IPS-15b (cell line): ENCODE data around the gene SARS1.

Source experiments
- H3K27me3 ChIP-seq: one replicate; pipeline ENCODE4 v1.6.1; 2013; ENCODE audit warnings: low read length; ENCODE audit not compliant: control insufficient read depth, insufficient read depth
- H3K36me3 ChIP-seq: one replicate; pipeline ENCODE4 v1.6.1; 2013; ENCODE audit warnings: low read length; ENCODE audit not compliant: control insufficient read depth, insufficient read depth
- H3K4me1 ChIP-seq: one replicate; pipeline ENCODE4 v1.6.1; 2013; ENCODE audit warnings: mild to moderate bottlenecking, low read length; ENCODE audit not compliant: control insufficient read depth, insufficient read depth
- H3K4me3 ChIP-seq: one replicate; pipeline ENCODE4 v1.5.1; 2013; ENCODE audit warnings: low read depth, low read length
- H3K9ac ChIP-seq: one replicate; pipeline ENCODE4 v1.6.1; 2013; ENCODE audit warnings: low read depth, mild to moderate bottlenecking, low read length
- H3K9me3 ChIP-seq: one replicate; pipeline ENCODE4 v1.6.1; 2013; ENCODE audit warnings: mild to moderate bottlenecking, low read length; ENCODE audit not compliant: control insufficient read depth, insufficient read depth

SARS1 gene

DNA sequence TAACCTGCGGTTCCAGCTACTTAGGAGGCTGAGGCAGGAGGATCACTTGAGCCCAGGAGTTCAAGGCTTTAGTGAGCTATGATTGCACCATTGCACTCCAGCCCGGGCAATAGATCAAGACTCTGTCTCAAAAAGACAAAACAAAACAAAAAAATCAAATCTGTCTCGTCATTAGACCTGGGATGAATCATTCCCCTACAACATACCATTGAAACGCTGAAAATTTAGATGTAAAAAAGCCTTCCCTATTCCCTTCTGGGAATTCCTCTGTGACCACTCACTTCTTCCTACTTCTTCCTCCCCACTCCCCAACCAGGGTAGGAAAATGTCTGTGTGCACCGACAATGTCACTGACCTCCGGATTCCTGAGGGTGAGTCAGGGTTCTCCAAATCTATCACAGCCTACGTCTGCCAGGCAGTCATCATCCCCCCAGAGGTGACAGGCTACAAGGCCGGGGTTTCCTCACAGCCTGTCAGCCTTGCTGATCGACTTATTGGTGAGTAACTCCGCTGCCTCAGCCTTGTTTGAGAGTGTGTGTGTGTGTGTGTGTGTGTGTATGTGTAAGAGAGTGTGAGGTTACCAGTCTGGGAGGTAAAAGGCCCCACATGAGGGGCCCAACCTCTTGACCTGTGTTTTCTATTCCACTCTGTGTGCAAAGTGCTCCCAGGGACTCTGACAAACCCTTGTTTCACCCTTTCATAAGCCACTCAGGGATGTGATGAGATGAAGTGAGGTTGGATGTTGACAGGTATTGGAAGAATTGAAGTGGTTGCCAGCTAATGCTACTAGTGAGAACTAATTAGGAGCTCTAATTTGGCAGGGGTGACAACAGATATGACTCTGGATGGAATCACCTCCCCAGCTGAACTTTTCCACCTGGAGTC lies 16.3 kb upstream of the SARS1 start:
- H3K4me1 ChIP-seq: peaks cover 4% of the 10 kb centered on the region
- H3K9ac ChIP-seq: no peak overlapping the region
- peaks cover 2% of the 10 kb centered on the region for H3K9me3 ChIP-seq
- no peak overlapping the region for H3K4me3 ChIP-seq
- H3K27me3 ChIP-seq: peaks cover 2% of the 10 kb centered on the region
- H3K36me3 ChIP-seq: no peaks in the 10 kb centered on the region

DNA sequence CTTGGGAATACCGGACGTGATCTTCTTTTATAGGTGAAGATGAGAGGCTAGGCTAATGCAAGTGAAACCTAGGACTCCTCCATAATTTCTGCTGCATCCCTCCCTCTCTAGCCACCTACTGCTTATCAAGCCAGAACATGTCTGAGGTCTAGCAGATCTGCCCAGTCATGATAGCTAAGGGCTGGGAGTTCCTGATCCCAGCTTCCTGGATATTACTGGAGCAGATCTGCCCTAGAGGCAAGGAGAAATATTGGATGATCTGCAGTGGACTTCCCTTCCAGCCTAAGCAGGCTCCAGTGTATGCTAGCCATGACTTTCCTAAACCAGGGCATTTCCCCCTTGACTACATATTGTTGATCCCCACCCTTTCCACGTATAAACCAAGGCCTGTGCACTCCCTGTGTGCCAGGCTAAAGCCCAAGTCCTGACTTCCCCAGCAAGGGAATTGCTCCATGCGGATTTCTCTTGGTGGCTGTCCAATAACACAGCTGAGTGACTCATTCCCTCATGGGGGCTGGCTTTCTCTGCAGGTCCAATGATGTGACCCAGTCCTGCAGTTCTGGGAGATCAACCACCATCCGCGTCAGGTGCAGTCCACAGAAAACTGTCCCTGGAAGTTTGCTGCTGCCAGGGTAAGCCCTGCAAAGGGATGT lies 15.5 kb upstream of the SARS1 start:
- Histone ChIP-seq H3K9ac (no peak overlapping the region), H3K9me3 (peaks cover 2% of the 10 kb centered on the region), H3K36me3 (no peaks in the 10 kb centered on the region), H3K4me3 (no peak overlapping the region), H3K27me3 (peaks cover 2% of the 10 kb centered on the region), H3K4me1 (peaks cover 4% of the 10 kb centered on the region)

DNA sequence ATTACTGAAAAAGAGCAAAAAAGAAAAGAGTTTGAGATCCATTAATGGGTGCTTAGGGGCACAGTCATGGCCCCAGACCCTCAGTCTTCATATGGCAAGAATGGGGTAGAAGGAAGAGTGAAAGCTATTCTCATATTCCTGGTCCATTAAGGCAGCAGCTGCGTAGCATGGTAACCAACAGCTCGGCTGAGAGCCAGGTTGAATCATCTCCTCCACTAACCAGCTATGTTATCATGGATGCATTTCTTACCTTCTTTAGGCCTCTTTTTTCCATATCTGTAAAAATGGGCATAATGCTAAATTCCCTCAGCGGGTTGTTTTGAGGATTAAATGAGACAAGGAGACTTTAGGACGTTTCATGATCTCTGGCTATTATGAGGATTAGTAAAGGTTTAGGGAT lies 15.0 kb upstream of the SARS1 start:
- Histone ChIP-seq H3K4me3 (no peak overlapping the region), H3K4me1 (peaks cover 4% of the 10 kb centered on the region), H3K36me3 (no peaks in the 10 kb centered on the region), H3K9ac (no peak overlapping the region), H3K27me3 (peaks cover 2% of the 10 kb centered on the region), H3K9me3 (peaks cover 2% of the 10 kb centered on the region)

DNA sequence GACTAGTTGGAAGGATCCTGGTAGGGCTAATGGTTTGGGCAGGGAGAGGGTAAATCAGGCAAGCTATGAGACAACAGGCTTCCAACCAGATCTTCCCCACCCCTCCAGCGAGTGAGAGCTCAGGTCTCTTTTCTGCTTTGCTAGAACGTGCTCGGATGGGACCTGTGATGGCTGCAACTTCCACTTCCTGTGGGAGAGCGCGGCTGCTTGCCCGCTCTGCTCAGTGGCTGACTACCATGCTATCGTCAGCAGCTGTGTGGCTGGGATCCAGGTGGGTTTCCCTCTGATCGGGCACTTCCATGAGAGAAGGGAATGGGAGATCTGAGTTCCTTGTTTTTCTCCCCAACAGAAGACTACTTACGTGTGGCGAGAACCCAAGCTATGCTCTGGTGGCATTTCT lies 14.0 kb upstream of the SARS1 start:
- Histone ChIP-seq H3K9me3 (peaks cover 2% of the 10 kb centered on the region), H3K27me3 (peaks cover 2% of the 10 kb centered on the region), H3K4me1 (peaks cover 4% of the 10 kb centered on the region), H3K4me3 (no peak overlapping the region), H3K9ac (no peak overlapping the region), H3K36me3 (no peaks in the 10 kb centered on the region)

DNA sequence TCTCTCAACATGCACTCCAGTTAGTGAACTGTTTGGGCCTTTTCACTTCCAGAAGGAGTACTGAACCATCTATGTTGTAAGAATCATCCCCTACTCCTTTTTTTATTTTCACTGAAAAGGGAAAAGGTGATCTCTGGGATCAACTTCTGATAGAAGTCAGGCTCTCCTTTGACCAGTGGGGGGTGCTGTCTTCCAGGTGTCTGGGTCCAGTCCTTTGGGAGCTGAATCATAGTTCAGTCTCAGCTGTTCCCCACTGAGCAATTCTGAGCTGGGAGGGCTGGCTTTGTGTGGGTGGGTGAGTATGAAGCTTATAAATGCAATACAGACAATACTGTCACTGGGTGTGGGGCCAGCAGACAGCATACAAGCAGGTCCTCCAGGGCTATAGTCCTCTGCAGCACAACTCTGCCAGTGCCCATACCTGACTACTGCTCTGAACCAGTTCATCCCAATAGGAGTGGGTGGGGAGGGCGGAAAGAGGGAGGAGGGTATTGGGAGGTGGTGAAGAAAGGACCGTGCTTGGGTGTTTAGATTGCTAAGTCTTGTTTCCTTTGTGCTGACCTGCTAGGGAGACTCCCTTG lies 12.5 kb upstream of the SARS1 start:
- Histone ChIP-seq H3K4me3 (no peak overlapping the region), H3K9ac (peak overlapping the region; percentile 0), H3K9me3 (peaks cover 2% of the 10 kb centered on the region)

DNA sequence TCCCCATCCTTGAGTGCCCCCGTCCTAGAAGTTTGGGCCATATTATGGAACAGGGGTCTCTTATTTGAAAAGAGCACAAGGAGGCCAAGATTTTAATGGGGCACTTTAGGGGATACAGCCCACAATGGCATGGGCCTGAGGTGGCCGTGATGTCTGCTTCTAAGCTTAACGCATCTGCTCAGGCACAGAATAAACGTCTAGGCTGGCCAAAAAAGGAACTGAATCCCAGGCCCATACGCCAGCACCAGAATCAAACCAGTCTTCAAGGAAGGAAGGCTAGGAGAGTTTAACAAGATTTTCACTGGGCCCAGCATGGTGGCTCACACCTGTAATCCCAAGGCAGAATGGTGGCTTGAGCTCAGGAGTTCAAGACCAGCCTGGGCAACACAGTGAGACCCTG lies 9.2 kb upstream of the SARS1 start:
- Histone ChIP-seq H3K36me3 (no peaks in the 10 kb centered on the region), H3K9ac (no peak overlapping the region), H3K9me3 (no peaks in the 10 kb centered on the region), H3K4me3 (no peak overlapping the region), H3K27me3 (peaks cover under 1% of the 10 kb centered on the region), H3K4me1 (peaks cover 4% of the 10 kb centered on the region)

More for the DNA sequence above, 12.5 kb upstream of the SARS1 start:
- Histone ChIP-seq H3K4me1 (peaks cover 4% of the 10 kb centered on the region), H3K27me3 (peaks cover 2% of the 10 kb centered on the region), H3K36me3 (no peaks in the 10 kb centered on the region)

DNA sequence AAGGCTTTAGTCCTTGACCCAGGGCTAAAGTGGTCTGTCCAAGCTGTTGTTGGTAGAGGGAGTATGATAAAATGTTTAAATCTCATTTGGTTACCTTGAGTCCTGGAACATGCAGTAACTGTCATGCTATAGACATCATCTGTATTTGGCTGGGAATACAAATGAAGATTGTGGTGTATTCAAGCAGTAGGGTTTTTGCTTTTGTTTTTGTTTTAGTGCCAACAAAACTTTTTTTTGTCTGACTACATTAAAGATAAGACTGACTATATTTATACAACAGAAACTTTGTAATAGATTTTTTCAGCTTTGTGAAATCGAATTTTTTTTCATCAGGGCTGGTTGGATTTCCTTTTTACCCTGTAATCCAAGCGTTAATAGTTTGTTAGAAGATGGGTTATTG lies 7.4 kb upstream of the SARS1 start:
- H3K27me3 ChIP-seq: no peaks in the 10 kb centered on the region
- no peaks in the 10 kb centered on the region for H3K9me3 ChIP-seq
- H3K9ac ChIP-seq: no peak overlapping the region
- H3K4me3 ChIP-seq: no peak overlapping the region
- peaks cover 2% of the 10 kb centered on the region for H3K4me1 ChIP-seq
- H3K36me3 ChIP-seq: no peaks in the 10 kb centered on the region

DNA sequence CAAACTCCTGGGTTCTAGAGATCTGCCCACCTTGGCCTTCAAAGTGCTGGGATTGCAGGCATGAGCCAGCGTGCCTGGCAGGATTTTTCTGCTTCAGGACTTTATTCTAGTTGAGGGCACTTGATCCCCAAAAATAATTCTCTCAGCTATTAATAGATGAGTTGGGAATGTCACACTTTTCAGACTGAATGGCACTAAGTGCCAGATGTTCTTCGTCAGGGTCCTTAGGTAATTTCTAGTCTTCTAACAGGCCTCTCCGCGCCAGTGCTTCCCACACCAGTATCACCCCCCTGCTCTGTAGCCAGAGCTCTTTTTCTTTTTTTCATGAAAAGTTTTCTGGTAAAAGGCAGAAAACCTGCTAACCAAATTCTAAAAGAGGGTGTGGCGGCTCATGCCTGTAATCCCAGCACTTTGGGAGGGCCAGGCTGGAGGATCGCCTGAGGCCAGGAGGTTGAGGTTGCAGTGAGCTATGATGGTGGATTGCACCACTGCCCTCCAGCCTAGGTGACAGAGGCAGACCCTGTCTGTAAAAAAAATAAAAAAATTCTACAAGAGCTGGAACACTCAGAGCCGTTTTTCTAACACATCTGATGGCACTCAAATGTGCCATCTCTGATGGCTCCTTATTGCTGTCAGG lies 6.1 kb upstream of the SARS1 start:
- H3K27me3 ChIP-seq: no peaks in the 10 kb centered on the region
- no peaks in the 10 kb centered on the region for H3K9me3 ChIP-seq
- H3K4me1 ChIP-seq: no peaks in the 10 kb centered on the region
- H3K4me3 ChIP-seq: no peak overlapping the region
- H3K36me3 ChIP-seq: no peaks in the 10 kb centered on the region
- no peak overlapping the region for H3K9ac ChIP-seq

DNA sequence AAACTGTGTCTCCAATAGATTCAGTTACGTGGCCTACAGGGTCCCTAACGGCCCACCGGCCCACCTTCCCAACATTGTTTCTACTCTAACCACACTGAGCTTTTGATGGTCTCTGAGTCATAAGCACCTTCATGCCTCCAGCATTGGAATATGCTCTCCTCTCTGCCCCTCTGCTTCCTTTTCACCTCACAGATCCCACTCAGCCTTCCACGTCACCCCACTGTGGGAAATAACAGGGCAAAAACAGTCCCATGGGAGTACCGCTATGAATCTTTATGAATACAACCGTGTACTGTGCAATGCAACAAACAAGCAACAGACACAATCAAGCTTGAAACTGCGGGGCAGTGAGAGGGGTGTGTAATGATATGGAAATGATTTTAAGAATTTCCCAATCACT lies 5.3 kb upstream of the SARS1 start:
- no peaks in the 10 kb centered on the region for H3K9me3 ChIP-seq
- no peaks in the 10 kb centered on the region for H3K27me3 ChIP-seq
- no peak overlapping the region for H3K4me3 ChIP-seq
- no peaks in the 10 kb centered on the region for H3K4me1 ChIP-seq
- no peak overlapping the region for H3K9ac ChIP-seq
- H3K36me3 ChIP-seq: no peaks in the 10 kb centered on the region

DNA sequence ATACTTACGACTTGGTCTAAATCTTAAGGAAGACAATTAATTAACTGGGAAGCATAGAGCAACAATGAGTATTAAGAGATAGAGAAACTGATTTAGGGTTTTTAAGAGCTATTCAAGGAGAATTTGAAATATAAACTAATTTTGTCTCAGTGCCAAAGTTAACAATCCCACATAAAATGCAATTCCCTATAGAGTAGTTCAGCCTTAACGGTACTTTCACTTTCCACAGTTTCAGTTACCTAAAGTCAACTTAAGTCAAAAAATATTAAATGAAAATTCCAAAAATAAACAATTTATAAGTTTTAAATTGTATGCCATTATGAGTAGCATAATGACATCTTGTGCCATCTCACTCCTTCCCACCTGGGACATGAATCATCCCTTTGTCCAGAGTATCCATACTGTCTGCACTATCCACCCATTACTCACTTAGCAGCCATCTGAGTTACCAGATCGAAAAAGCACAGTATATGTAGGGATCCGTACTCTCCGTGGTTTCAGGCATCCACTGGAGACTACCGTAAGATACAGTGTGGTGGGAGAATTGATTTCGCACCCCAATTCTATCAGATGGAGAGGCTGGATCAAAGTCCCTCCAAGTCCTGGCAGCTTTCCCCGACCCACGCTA lies 4.8 kb upstream of the SARS1 start:
- Histone ChIP-seq H3K9me3 (no peaks in the 10 kb centered on the region), H3K4me3 (no peak overlapping the region), H3K9ac (no peak overlapping the region), H3K36me3 (no peaks in the 10 kb centered on the region), H3K4me1 (no peaks in the 10 kb centered on the region), H3K27me3 (no peaks in the 10 kb centered on the region)

DNA sequence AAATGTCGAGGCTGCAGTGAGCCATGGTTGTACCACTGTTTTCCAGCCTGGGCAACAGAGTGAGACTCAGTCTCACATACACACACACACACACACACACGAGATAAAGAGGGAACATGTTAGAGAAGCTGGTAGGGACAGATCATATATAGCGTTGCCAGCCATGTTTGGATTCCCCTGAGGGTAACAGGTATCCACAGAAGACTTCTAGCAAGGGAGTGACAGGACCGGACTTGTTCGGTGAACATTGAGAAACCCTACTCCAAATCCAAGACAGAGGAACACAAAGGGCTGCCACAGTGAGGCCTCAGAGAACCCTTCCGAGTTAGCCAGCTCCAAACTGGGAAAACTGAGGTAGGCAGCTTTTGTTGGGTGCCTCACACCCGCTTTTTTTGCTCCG lies 3.7 kb upstream of the SARS1 start:
- Histone ChIP-seq H3K9ac (no peak overlapping the region), H3K4me3 (no peak overlapping the region), H3K9me3 (no peaks in the 10 kb centered on the region), H3K4me1 (no peaks in the 10 kb centered on the region), H3K27me3 (no peaks in the 10 kb centered on the region), H3K36me3 (no peaks in the 10 kb centered on the region)
